GM19043 (cell line): ENCODE data around the gene CFHR4.
"Not testable (repeated sequence)": the region's sequence is repeated elsewhere in the genome, so short reads cannot be mapped to it uniquely, and the experiment has no call there.

Source experiments
- ATAC-seq: cut with Tn5 transposase; IDR thresholded peaks from one replicate; pipeline ENCODE4 v1.9.1; 2021; ENCODE audit warnings: low read depth; ENCODE audit not compliant: unreplicated experiment

CFHR4 gene

GRCh38 chr1:196887515-196888239 is at the start of gene CFHR4:
TSS of gene CFHR4 (plus strand) at chr1:196888052. CDS start at chr1:196888151, 99 bp downstream.
- peak; percentile 67 for ATAC-seq

GRCh38 chr1:196849613-196850492 is 38.0 kb upstream of the CFHR4 start:
- ATAC-seq: not testable (repeated sequence)

- ATAC-seq: no peak
These were observed 31.8 kb upstream of the CFHR4 start for GRCh38 chr1:196856053-196856452.

- no peak for ATAC-seq
These were observed 30.7 kb upstream of the CFHR4 start for GRCh38 chr1:196857188-196857587.

GRCh38 chr1:196858811-196859210 is 29.0 kb upstream of the CFHR4 start:
- ATAC-seq: no peak

- no peak for ATAC-seq
These were observed 27.4 kb upstream of the CFHR4 start for GRCh38 chr1:196860323-196860884.

- no peak for ATAC-seq
These were observed 26.4 kb upstream of the CFHR4 start for GRCh38 chr1:196861429-196861828.

GRCh38 chr1:196866974-196867373 is 20.9 kb upstream of the CFHR4 start:
- ATAC-seq: no peak

- no peak for ATAC-seq
These were observed 14.5 kb upstream of the CFHR4 start for GRCh38 chr1:196873385-196873784.

GRCh38 chr1:196875935-196876334 is 11.9 kb upstream of the CFHR4 start:
- ATAC-seq: no peak

GRCh38 chr1:196877964-196878363 is 9.9 kb upstream of the CFHR4 start:
- ATAC-seq: no peak

GRCh38 chr1:196886560-196886959 is 1.3 kb upstream of the CFHR4 start:
- not testable (repeated sequence) for ATAC-seq

- no peak for ATAC-seq
These were observed 2.8 kb downstream of the CFHR4 start for GRCh38 chr1:196890668-196891067.

GRCh38 chr1:196891251-196891650 is 3.4 kb downstream of the CFHR4 start:
- no peak for ATAC-seq

GRCh38 chr1:196896355-196896754 is 8.5 kb downstream of the CFHR4 start:
- ATAC-seq: no peak

- ATAC-seq: no peak
These were observed 9.4 kb downstream of the CFHR4 start for GRCh38 chr1:196897158-196897828.

GRCh38 chr1:196902344-196902743 is 14.5 kb downstream of the CFHR4 start:
- no peak for ATAC-seq

- ATAC-seq: no peak
These were observed 22.4 kb downstream of the CFHR4 start for GRCh38 chr1:196910215-196910614.

GRCh38 chr1:196912283-196912682 is 24.4 kb downstream of the CFHR4 start:
- not testable (repeated sequence) for ATAC-seq

- not testable (repeated sequence) for ATAC-seq
These were observed 39.0 kb downstream of the CFHR4 start for GRCh38 chr1:196926839-196927238.

- not testable (repeated sequence) for ATAC-seq
These were observed 45.0 kb downstream of the CFHR4 start for GRCh38 chr1:196932853-196933252.
